ENCODE results near the gene CLIP4. TPM values are rescaled to one million over a fixed set of nuclear protein-coding genes. Genes with fewer than 3 reads are reported as not detected.
A peak's percentile ranks its signal among the peaks of the same experiment; 100 is the strongest.

Gene CLIP4
- total RNA-seq, 1 experiment from 2014 or later, result 25.1 TPM

GRCh38 chr2:29114586-29114945 is 649 bp upstream of the CLIP4 start:
- Histone ChIP-seq H3K4me3 (ENCODE audit: low read length) (peak overlapping the region; percentile 58; the same call in 1 of the 2 replicates), H3K79me2 (ENCODE audit: low read length) (peaks cover 31% of the 10 kb centered on the region), H3K27ac (ENCODE audit: low read length) (peak overlapping the region; percentile 63), H4K20me1 (ENCODE audit: low read length) (no peaks in the 10 kb centered on the region), H3K9me3 (ENCODE audit: low read length) (no peaks in the 10 kb centered on the region), H3K27me3 (ENCODE audit: low read length) (no peaks in the 10 kb centered on the region), H2AFZ (ENCODE audit: low read length) (peak overlapping the region; percentile 64; the same call in 1 of the 2 replicates), H3K4me1 (ENCODE audit: insufficient read depth, low read length) (peaks cover 64% of the 10 kb centered on the region), H3K9ac (ENCODE audit: low read length) (0 out of 2 replicates have a peak overlapping the region, but pooled peaks have one; percentile 40), H3F3A (ENCODE audit: low read length, unreplicated experiment) (no peaks in the 10 kb centered on the region), H3K4me2 (ENCODE audit: low read length) (peak overlapping the region; percentile 60), H3K36me3 (ENCODE audit: low read depth, low read length) (no peaks in the 10 kb centered on the region), H3K9me2 (replicated peaks; ENCODE audit: low read length) (no peaks in the 10 kb centered on the region)
- ChIA-PET CTCF (interaction anchor here (0.6 kb wide), 1 partner anchor 22 kb away, joined by 15 read pairs; no protein-coding TSS in a partner anchor), POLR2A (ENCODE audit: unreplicated experiment) (interaction anchor here (0.6 kb wide), 1 partner anchor 12 kb away, joined by 6 read pairs; no protein-coding TSS in a partner anchor)
- TF ChIP-seq EZH2phosphoT487 (IDR thresholded peaks at IDR 0.05; ENCODE audit: borderline replicate concordance, low read length), result no peak
- TF ChIP-seq EZH2 (IDR thresholded peaks at IDR 0.05; ENCODE audit: low read length, unreplicated experiment), result no peak
- TF ChIP-seq, protein P1, sequence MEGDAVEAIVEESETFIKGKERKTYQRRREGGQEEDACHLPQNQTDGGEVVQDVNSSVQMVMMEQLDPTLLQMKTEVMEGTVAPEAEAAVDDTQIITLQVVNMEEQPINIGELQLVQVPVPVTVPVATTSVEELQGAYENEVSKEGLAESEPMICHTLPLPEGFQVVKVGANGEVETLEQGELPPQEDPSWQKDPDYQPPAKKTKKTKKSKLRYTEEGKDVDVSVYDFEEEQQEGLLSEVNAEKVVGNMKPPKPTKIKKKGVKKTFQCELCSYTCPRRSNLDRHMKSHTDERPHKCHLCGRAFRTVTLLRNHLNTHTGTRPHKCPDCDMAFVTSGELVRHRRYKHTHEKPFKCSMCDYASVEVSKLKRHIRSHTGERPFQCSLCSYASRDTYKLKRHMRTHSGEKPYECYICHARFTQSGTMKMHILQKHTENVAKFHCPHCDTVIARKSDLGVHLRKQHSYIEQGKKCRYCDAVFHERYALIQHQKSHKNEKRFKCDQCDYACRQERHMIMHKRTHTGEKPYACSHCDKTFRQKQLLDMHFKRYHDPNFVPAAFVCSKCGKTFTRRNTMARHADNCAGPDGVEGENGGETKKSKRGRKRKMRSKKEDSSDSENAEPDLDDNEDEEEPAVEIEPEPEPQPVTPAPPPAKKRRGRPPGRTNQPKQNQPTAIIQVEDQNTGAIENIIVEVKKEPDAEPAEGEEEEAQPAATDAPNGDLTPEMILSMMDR (conservative IDR thresholded peaks at IDR 0.05; ENCODE audit: low read depth, low read length), result no peak
- no peak for ATAC-seq
- intact Hi-C loops (cut with micrococcal nuclease), result loop anchor here (5.0 kb wide), 2 partner anchors 62 to 152 kb away; no protein-coding TSS in a partner anchor
- DNase-seq, result no peak
- BruUV-seq (replicated peaks), result no TSS peak

DNA sequence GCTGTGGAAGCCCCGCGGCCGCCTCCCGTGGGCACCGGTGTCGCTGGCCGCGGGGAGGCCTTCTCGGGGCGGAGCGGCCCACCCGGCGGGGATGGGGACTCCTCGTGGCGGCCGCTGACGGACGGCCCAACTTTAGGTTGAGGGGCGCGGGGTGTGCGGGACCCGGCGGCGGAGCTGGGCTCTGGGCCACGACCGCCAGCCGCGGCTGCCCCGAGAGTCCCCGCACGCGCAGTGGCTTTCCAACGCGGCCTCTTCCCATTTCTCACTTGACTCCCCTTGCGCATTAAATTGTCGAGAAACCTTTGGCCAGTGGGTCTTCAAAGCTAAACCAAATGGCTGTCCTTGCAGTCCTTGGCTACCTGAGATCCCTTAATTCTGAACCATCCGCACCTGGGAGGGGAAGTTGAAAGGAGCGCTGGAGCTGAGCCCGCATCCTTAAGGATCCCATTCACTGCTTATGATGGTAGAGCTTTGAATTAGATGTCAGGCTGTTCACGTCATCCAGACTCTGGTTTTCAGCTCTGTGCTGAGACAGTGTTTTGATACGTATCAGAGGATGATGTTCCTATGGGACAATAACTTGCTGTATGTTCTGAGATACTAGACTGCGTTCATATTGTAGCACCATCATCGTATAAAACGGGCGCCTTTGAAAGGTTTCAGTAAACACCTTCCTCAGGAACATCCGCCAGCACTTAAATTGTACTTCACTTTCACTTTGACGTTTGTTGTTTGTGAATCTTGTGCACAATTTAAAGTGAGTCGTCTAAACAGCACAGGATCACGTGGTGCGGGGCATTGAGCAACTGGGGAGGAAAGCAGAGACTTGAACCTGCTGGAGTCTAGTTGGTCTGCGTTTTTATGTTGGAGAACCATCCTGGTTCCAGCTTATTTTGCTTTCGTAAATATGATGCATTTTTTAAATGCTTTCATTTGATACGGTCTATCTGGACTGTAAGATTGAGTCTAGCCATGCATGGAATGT is 874 bp downstream of the CLIP4 start:
- no peaks in the 10 kb centered on the region for H3K9me2 ChIP-seq (replicated peaks; ENCODE audit: low read length)
- peak overlapping the region; percentile 82 for H3K4me3 ChIP-seq (ENCODE audit: low read length)
- ATAC-seq, result peak; percentile 6
- H4K20me1 ChIP-seq (ENCODE audit: low read length), result no peaks in the 10 kb centered on the region
- peak overlapping the region; percentile 61 for H2AFZ ChIP-seq (ENCODE audit: low read length)
- peaks cover 69% of the 10 kb centered on the region for H3K4me1 ChIP-seq (ENCODE audit: insufficient read depth, low read length)
- peaks cover 46% of the 10 kb centered on the region for H3K79me2 ChIP-seq (ENCODE audit: low read length)
- no peaks in the 10 kb centered on the region for H3K9me3 ChIP-seq (ENCODE audit: low read length)
- no peaks in the 10 kb centered on the region for H3K27me3 ChIP-seq (ENCODE audit: low read length)
- no peak for TF ChIP-seq EZH2 (IDR thresholded peaks at IDR 0.05; ENCODE audit: low read length, unreplicated experiment)
- H3K4me2 ChIP-seq (ENCODE audit: low read length), result peak overlapping the region; percentile 81
- no TSS peak for BruUV-seq (replicated peaks)
- H3K27ac ChIP-seq (ENCODE audit: low read length), result peak overlapping the region; percentile 88
- DNase-seq, result peak; percentile 62
- H3K9ac ChIP-seq (ENCODE audit: low read length), result peak overlapping the region; percentile 73
- ChIA-PET CTCF (no interaction called here), POLR2A (ENCODE audit: unreplicated experiment) (interaction anchor here (0.6 to 0.7 kb wide), 2 partner anchors 13 to 14 kb away, joined by 5 to 9 read pairs; no protein-coding TSS in a partner anchor)
- H3K36me3 ChIP-seq (ENCODE audit: low read depth, low read length), result no peaks in the 10 kb centered on the region; the same call in 1 of the 2 replicates
- intact Hi-C loops (cut with micrococcal nuclease), result loop anchor here (5.0 kb wide), 2 partner anchors 66 to 81 kb away; no protein-coding TSS in a partner anchor
- no peaks in the 10 kb centered on the region for H3F3A ChIP-seq (ENCODE audit: low read length, unreplicated experiment)

DNA sequence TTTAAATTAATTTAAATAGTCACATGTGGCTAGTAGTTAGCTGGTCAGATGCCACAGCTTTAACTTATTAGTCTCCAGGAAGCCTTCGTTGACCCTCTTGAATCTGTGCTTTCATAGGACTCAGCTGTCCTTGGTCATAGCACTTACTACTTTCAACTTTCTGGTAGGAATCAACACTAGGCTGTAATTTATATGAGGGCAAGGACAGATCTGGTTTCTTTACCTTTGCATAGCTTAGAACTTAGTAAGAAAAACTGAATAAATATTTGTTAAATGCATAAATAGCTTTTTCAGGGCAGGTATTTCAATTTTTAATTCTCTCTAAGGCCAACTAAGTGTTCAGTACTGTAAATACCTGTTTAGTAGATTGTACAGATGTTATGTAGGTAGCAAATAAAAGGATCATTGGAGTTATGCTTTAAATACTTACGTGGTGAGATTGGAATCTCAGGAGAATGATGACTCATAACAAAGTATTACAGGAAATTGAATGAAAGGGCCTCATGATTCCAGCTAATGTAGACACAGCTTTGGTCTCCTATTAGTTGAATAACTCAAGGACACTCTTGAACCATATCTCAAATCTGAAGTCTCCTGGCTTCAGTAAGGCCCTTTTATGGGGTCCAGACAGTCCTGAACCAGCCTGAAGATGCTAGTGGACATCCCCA is 2.6 kb downstream of the CLIP4 start:
- Histone ChIP-seq H3K27me3 (ENCODE audit: low read length) (no peaks in the 10 kb centered on the region), H3K9ac (ENCODE audit: low read length) (peak overlapping the region; percentile 73; the same call in 1 of the 2 replicates), H3K36me3 (ENCODE audit: low read depth, low read length) (peaks cover 6% of the 10 kb centered on the region), H3K4me1 (ENCODE audit: insufficient read depth, low read length) (peaks cover 72% of the 10 kb centered on the region), H4K20me1 (ENCODE audit: low read length) (no peaks in the 10 kb centered on the region), H3K27ac (ENCODE audit: low read length) (peak overlapping the region; percentile 88), H2AFZ (ENCODE audit: low read length) (no peak overlapping the region), H3K79me2 (ENCODE audit: low read length) (peaks cover 59% of the 10 kb centered on the region), H3K4me2 (ENCODE audit: low read length) (peak overlapping the region; percentile 81), H3K9me2 (replicated peaks; ENCODE audit: low read length) (no peaks in the 10 kb centered on the region), H3K9me3 (ENCODE audit: low read length) (no peaks in the 10 kb centered on the region), H3K4me3 (ENCODE audit: low read length) (peak overlapping the region; percentile 82; the same call in 1 of the 2 replicates), H3F3A (ENCODE audit: low read length, unreplicated experiment) (no peaks in the 10 kb centered on the region)
- TSS peak; percentile 92 for BruUV-seq (replicated peaks)
- DNase-seq, result peak; percentile 94
- intact Hi-C loops (cut with micrococcal nuclease), result loop anchor here (5.0 kb wide), 2 partner anchors 65 to 80 kb away; no protein-coding TSS in a partner anchor
- TF ChIP-seq, protein P1 (conservative IDR thresholded peaks at IDR 0.05; ENCODE audit: low read depth, low read length), result no peak
- TF ChIP-seq EZH2phosphoT487 (IDR thresholded peaks at IDR 0.05; ENCODE audit: borderline replicate concordance, low read length) (no peak), EZH2 (IDR thresholded peaks at IDR 0.05; ENCODE audit: low read length, unreplicated experiment) (no peak)
- ChIA-PET CTCF (no interaction called here), POLR2A (ENCODE audit: unreplicated experiment) (interaction anchor here (1.0 to 1.1 kb wide), 3 partner anchors 11 to 65 kb away, joined by 4 to 7 read pairs (median 6); no protein-coding TSS in a partner anchor)
- ATAC-seq, result peak; percentile 47
